Muscle of leg (tissue), 9 donors: ENCODE data around the gene SOCS2. TPM values are rescaled to one million over a fixed set of nuclear protein-coding genes. Genes with fewer than 3 reads are reported as not detected.

ENCODE experiments used
- polyA plus RNA-seq, 8 donors: library from polyadenylated mRNA; unstranded; fragments of 120-200 nt; gene quantifications; one replicate each; pipeline versions ENCODE4 v1.2.1 to v1.2.3, GENCODE V29; 2013; ENCODE audit warnings: inconsistent platforms in 1 of 8, low replicate concordance in 1 of 8; ENCODE audit not compliant: insufficient read length in 8 of 8, insufficient read depth in 1 of 8
- total RNA-seq: library from RNA; stranded (reverse); fragments of 120-200 nt; gene quantifications from one replicate; pipeline ENCODE4 v1.2.4, GENCODE V29; 2013

The SOCS2 gene
- total and polyA plus RNA-seq, 9 donors: 14.7 to 19.9 (median 16.3) TPM

Other genes with a start within 250 kb of the SOCS2 start
- 55.5 TPM for gene NUDT4, start 194.8 kb upstream of the SOCS2 start, total RNA-seq
- 10 to 100 TPM; 58.6 to 85.8 (median 77.5) TPM for gene NUDT4, start 194.8 kb upstream of the SOCS2 start, polyA plus RNA-seq
- 63.7 TPM for gene UBE2N, start 130.7 kb upstream of the SOCS2 start, total RNA-seq
- 100 to 1,000 TPM in 6 of 8 donors, 10 to 100 TPM in 2; 89.3 to 112 (median 103) TPM for gene UBE2N, start 130.7 kb upstream of the SOCS2 start, polyA plus RNA-seq
- gene MRPL42, start 105.2 kb upstream of the SOCS2 start, total RNA-seq: 44.9 TPM
- gene MRPL42, start 105.2 kb upstream of the SOCS2 start, polyA plus RNA-seq: 10 to 100 TPM; 29.5 to 40.6 (median 31.8) TPM
- 13.4 TPM for gene CRADD, start 104.7 kb downstream of the SOCS2 start, total RNA-seq
- 10 to 100 TPM in 6 of 8 donors, 1 to 10 TPM in 2; 9.1 to 15.2 (median 12.5) TPM for gene CRADD, start 104.7 kb downstream of the SOCS2 start, polyA plus RNA-seq